D721Med (cell line): ENCODE measurements around the gene KRTAP2-3.

Source experiments
- DNase-seq: peaks from one replicate; pipeline ENCODE4 v3.0.0; 2011; ENCODE audit warnings: low spot score; ENCODE audit not compliant: insufficient read length
- FAIRE-seq: peaks from 2 replicates; lab custom pipeline; 2011; peaks lifted over from hg19 to GRCh38; lab: Jason Lieb, UNC
- TF ChIP-seq, protein P1 (sequence below): IDR thresholded peaks from 2 replicates; pipeline ENCODE4 v1.5.1; 2012; ENCODE audit warnings: mild to moderate bottlenecking, control low read depth; ENCODE audit not compliant: insufficient read depth; ENCODE audit errors: missing control alignments

The KRTAP2-3 gene

DNA sequence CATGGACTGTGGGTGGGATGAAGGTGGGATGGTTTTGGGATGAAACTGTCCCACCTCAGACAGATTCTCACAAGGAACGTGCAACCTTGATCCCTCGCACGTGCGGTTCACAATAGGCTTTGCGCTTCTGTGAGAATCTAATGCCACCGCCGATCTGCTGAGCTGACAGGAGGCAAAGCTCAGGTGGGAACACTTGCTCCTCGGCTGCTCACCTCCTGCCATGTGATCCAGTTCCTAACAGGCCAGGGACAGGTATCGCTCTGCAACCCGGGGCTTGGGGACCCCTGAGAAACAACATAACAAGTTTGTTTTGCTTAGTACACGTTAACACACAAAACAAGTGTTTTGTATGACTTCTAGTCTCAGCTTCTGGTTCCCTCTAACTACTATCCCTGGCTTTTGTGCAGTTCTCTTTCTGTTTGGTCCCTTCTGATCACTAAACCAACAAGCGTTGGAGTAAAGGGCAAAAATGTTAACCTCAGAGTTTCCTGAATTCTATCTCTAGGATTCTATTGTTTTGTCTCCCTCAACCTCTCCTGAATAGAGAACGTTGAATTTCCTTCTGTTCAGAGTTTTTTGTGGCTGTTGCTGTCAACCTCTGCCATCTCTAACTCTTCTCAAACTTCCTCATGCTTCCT, 43.2 kb downstream of the KRTAP2-3 start:
- FAIRE-seq (no peak), DNase-seq (no peak)
- TF ChIP-seq, protein P1, sequence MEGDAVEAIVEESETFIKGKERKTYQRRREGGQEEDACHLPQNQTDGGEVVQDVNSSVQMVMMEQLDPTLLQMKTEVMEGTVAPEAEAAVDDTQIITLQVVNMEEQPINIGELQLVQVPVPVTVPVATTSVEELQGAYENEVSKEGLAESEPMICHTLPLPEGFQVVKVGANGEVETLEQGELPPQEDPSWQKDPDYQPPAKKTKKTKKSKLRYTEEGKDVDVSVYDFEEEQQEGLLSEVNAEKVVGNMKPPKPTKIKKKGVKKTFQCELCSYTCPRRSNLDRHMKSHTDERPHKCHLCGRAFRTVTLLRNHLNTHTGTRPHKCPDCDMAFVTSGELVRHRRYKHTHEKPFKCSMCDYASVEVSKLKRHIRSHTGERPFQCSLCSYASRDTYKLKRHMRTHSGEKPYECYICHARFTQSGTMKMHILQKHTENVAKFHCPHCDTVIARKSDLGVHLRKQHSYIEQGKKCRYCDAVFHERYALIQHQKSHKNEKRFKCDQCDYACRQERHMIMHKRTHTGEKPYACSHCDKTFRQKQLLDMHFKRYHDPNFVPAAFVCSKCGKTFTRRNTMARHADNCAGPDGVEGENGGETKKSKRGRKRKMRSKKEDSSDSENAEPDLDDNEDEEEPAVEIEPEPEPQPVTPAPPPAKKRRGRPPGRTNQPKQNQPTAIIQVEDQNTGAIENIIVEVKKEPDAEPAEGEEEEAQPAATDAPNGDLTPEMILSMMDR, result no peak

DNA sequence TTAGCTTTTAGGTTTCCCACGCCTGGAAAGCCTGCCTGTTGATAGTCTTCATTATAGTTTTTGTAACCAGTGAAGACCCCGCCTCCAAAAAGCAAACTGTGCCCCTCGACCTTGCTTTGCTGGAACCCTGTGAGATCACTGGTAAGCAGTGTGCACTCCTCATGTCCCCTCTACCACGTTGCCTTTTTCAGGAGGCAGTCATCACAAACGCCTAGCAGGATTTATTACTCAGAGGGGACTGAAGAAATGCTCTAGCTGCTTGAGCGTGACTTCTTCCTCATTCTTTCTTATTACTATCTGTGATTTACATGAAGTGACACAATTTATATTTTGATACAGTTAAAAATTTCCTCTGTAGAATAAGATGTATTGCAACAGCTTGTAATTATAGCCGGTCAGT, 44.5 kb downstream of the KRTAP2-3 start:
- FAIRE-seq, result no peak
- TF ChIP-seq, protein P1, result no peak
- no peak for DNase-seq

DNA sequence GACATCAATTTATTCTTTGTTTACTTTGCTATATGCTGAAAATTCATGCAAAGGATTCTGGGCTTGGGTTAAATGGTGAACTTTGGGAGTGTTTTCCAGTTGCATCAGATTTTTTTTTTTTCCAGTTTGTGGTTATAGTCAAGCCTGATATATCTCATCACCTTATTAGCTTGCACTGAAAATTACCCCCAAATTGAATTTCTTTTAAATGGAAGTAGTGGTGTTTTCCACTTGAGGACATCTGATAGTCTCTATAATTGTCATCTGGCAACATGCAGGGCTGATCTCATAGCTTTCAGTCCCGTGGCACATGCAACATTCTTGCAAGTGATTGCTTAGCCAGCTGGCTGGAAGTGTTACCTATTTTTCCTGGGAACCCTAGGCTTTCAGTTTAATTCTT, 46.3 kb downstream of the KRTAP2-3 start:
- no peak for DNase-seq

DNA sequence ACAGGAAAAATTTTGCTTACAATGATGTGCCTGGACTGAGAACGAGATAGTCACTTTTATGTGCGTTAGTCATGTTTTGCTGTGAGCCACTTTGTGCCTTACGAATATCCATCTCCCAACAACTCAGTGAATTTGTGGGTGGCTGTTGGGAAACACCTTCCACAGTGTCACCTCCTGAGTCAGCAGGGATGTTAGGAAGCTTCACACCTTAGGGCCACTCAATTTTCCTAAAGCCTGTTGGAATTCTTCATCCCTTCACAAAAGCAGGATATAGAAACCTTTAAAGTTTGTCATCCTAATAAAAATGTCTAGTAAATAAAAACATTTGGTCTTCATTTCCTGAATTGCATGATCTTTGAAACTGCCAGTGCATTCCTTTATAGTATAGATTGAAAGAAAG, 46.7 kb downstream of the KRTAP2-3 start:
- no peak for FAIRE-seq
- TF ChIP-seq, protein P1, result no peak
- DNase-seq, result no peak

More for the DNA sequence above, 46.3 kb downstream of the KRTAP2-3 start:
- no peak for FAIRE-seq
- TF ChIP-seq, protein P1, result no peak

DNA sequence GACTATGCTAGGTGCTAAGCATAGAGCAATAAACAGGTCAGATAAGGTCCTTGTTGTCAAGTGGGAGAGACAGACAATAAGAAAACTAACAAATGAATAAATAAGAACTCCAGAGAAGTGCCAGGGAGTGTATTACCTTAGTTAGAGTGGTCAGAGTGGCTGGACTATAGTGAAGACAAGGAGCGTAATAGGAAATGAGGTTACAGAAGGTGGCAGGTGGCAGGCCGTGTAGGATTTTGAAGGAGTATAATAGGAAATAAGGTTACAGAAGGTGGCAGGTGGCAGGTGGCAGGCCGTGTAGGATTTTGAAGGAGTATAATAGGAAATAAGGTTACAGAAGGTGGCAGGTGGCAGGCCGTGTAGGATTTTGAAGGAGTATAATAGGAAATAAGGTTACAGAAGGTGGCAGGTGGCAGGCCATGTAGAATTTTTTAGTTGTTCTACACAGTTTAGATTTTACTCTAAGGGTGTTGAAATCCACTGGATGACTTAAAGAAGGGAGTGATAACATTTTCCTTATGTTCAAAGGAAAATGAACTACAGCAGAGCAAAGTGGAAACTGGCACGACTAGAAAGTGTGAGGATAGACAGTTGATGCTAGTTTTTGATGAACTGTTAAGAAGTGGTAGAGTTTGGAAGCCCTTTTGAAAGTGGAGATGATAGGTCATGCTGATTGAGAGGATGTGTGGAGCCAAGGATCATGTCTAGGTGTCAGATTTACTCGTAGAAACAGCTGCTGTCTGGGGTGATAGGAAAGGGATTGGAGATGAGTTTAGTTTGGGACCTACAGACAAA, 47.4 kb downstream of the KRTAP2-3 start:
- TF ChIP-seq, protein P1, result no peak
- no peak for DNase-seq
- FAIRE-seq, result no peak

DNA sequence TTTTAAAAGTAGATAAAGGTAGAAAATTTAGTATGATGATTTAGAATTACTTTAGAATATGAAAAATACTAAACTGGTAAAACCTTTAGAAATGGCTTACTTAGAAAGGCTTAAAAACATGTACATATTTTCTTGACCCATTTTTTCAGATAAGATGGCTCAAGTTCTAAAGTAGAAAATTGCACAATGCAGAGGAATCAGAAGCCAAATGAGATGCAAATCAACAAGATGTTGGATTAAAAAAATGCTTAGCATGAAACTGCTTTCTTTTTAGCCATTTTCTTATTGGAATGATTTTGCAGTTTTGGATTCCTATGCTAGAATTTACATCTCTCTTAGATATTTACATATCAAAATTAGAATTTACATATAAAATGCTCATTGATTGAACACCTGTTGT, 49.5 kb downstream of the KRTAP2-3 start:
- no peak for DNase-seq
- TF ChIP-seq, protein P1, result no peak
- FAIRE-seq, result no peak

DNA sequence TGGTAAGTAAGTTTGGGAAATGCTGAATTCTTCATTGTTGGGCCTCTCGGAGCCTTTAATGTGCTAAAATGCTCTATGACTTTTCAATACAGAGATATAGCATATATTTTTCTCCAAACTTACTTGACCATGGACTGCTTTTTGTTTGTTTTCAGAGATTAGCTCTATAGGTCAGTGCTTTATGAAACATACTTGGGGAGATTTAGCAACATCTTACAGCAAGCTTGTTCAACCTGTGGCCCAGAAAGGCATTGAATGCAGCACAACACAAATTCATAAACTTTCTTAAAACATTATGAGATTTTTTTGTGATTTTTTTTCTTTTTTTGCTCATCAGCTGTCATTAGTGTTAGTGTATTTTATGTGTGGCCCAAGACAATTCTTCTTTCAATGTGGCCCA, 50.0 kb downstream of the KRTAP2-3 start:
- DNase-seq (no peak), FAIRE-seq (no peak)
- TF ChIP-seq, protein P1, result no peak
